Heart left ventricle (tissue), 16 donors: Measurements from ENCODE around the gene RGS7. TPM values are rescaled to one million over a fixed set of nuclear protein-coding genes. Genes with fewer than 3 reads are reported as not detected.

ENCODE experiments used
- ATAC-seq, 4 donors: fragments of 200-7000 bp; cut with Tn5 transposase; one replicate each; pipeline ENCODE4 v1.9.1; 2020 to 2022; ENCODE audit warnings: moderate library complexity in 4 of 4, mild to moderate bottlenecking in 3 of 4, moderate number of reproducible peaks in 1 of 4
- DNase-seq, 5 donors: peaks; one replicate each; pipeline ENCODE4 v3.0.0-alpha.2; 2020
- H3K27ac ChIP-seq, 12 donors: fragments of 200-600 bp; sonication (generic) in 4 of 12; one replicate each; pipeline versions ENCODE4 v1.5.0 to v1.8.0; 2016 to 2022; ENCODE audit warnings: mild to moderate bottlenecking in 2 of 12
- H3K27me3 ChIP-seq, 9 donors: fragments of 200-600 bp; sonication (generic) in 2 of 9; one replicate each; pipeline versions ENCODE4 v1.5.1 to v1.8.0; 2016 to 2022; ENCODE audit warnings: mild to moderate bottlenecking in 3 of 9
- H3K36me3 ChIP-seq, 9 donors: fragments of 200-600 bp; sonication (generic) in 2 of 9; one replicate each; pipeline versions ENCODE4 v1.5.0 to v1.8.0; 2018 to 2022; ENCODE audit warnings: mild to moderate bottlenecking in 2 of 9
- H3K4me1 ChIP-seq, 12 donors: fragments of 200-600 bp; sonication (generic) in 4 of 12; one replicate each; pipeline versions ENCODE4 v1.5.0 to v1.8.0; 2016 to 2022; ENCODE audit warnings: mild to moderate bottlenecking in 3 of 12
- H3K4me3 ChIP-seq, 12 donors: fragments of 200-600 bp; sonication (generic) in 4 of 12; one replicate each; pipeline versions ENCODE4 v1.5.0 to v1.8.0; 2017 to 2022; ENCODE audit warnings: mild to moderate bottlenecking in 9 of 12, moderate library complexity in 4 of 12
- H3K9me3 ChIP-seq, 12 donors: fragments of 200-600 bp; sonication (generic) in 4 of 12; one replicate each; pipeline versions ENCODE4 v1.5.0 to v1.8.0; 2016 to 2022; ENCODE audit warnings: mild to moderate bottlenecking in 1 of 12
- CTCF ChIP-seq, 12 donors: fragments of 200-600 bp; sonication (generic) in 4 of 12; IDR thresholded peaks; one replicate each; pipeline versions ENCODE4 v1.5.0 to v1.8.0; 2018 to 2022; ENCODE audit warnings: antibody characterized with exemption in 12 of 12, mild to moderate bottlenecking in 5 of 12
- POLR2A ChIP-seq, 2 donors: fragments of 450-650 bp; IDR thresholded peaks; one replicate each; pipeline ENCODE4 v1.6.1; 2017; ENCODE audit warnings: antibody characterized with exemption in 2 of 2, mild to moderate bottlenecking in 2 of 2, moderate library complexity in 2 of 2
- WGBS, 4 donors: extraction: QIAGEN DNeasy Blood & Tissue Kit in 2 of 4; methylation state at CpG; one replicate each; pipeline versions ENCODE4 v1.1.5 to v1.1.7; 2013 to 2018; 5-methylcytosine and 5-hydroxymethylcytosine counted together
- intact Hi-C, 10 donors: fragments of 100-400 bp; cut with DNase I; formaldehyde crosslinking; loops; one replicate each; pipeline versions ENCODE4 v1.11.1 to v1.14.2; 2022
- polyA plus RNA-seq, 2 donors: library from polyadenylated mRNA; stranded (reverse); fragments of 200-250 nt; gene quantifications; one replicate each; pipeline ENCODE4 v1.2.3, GENCODE V29; 2013
- total RNA-seq, 9 donors: library from RNA; depleted of rRNA in 2 of 9; stranded (reverse); fragments of >200 nt in 2 of 9; fragmentation: NEBNext Ultra II Directional in 3 of 9; extraction: Animal tissue kit (Norgen Biotek cat#: 25700) in 3 of 9; gene quantifications; one replicate each; pipeline versions ENCODE4 v1.1.0 to v1.2.4, GENCODE V29; 2016 to 2023
- donor health status: ischemic (EF 13 %, LVEDD 7.1; RV severe dilation, severe dysfunction).
- donor health status: healthy with polysubstance abuse.
- donor health status: DM: no; HTN: yes; CAD: no.
- donor health status: DM: no; HTN: no; CAD: no.
- donor health status: ischemic (EF 25% LVEDD 6.9; RV normal size, moderate dysfunction).
- donor health status: ischemic (EF 25% LVEDD 5.7; RV mildly dilated, moderate dysfunction).
- donor health status: healthy.
- donor health status: DM: yes; HTN: yes; CAD: no.
- donor health status: ischemic (EF 35%, LVEDD 5.7; RV mildly dilated, moderate dysfunction).
- donor health status: nonischemic (EF 11% LVEDD 7.7; RV severe dilation, severe dysfunction).
- donor health status: DM: yes; HTN: yes; CAD: no.
- donor health status: PGD.
- donor health status: ischemic (EF 29% LVEDD 5.4; RV normal size, mild dysfunction).
- donor health status: nonischemic (EF 23%, LVEDD 6.1; RV moderate dilation, normal function).

Gene RGS7
- total and polyA plus RNA-seq, 11 donors: not detected

- H3K4me3 ChIP-seq: no peak overlapping the region
- no peaks in the 10 kb centered on the region for H3K9me3 ChIP-seq
- no peaks in the 10 kb centered on the region for H3K4me1 ChIP-seq
- H3K27ac ChIP-seq: no peak overlapping the region
- H3K36me3 ChIP-seq: no peaks in the 10 kb centered on the region
- 36 to 68% (median 51%) methylated on average over 1 of the region's 1 CpG for WGBS, 4 donors
- intact Hi-C loops: no loop called here
- H3K27me3 ChIP-seq: peaks cover 0 to 2% (median 0%) of the 10 kb centered on the region in 9 donors
- TF ChIP-seq POLR2A (IDR thresholded peaks at IDR 0.05) (no peak), CTCF (IDR thresholded peaks at IDR 0.05) (no peak)
- DNase-seq: no peak
- ATAC-seq: no peak
Measured at GRCh38 chr1:241330619-241331327, 26.2 kb downstream of the RGS7 start.

DNA sequence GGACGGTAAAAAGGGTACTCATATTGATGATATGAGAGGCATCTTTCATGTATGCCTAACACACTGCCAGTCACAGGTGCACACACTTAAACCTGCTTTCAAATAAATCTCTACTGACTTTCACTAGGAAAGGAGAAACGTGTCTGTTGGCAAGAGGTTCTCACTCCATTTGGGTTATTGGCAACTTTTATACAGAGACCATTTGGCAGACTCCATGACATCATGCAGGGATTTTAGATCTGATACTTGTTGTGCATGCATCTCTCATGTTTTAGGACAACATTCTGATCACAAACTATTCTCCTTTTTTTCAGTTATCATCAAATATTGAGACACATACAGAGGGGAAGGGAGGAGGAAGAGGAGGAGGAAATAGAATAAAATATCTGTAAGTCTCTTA is 31.5 kb downstream of the RGS7 start:
- WGBS, 4 donors: 67 to 78% (median 70%) methylated on average over 2 of the region's 2 CpGs
- Histone ChIP-seq H3K27ac (no peak overlapping the region), H3K4me3 (no peak overlapping the region), H3K9me3 (no peaks in the 10 kb centered on the region), H3K27me3 (no peaks in the 10 kb centered on the region), H3K36me3 (no peaks in the 10 kb centered on the region), H3K4me1 (no peaks in the 10 kb centered on the region)
- DNase-seq: no peak
- ATAC-seq: no peak
- TF ChIP-seq POLR2A (IDR thresholded peaks at IDR 0.05): no peak
- TF ChIP-seq CTCF (IDR thresholded peaks at IDR 0.05): no peak
- intact Hi-C loops: no loop called here

- H3K27me3 ChIP-seq: no peaks in the 10 kb centered on the region
- 36 to 40% (median 38%) methylated on average over 9 of the region's 9 CpGs for WGBS, 4 donors
- intact Hi-C loops: no loop called here
- TF ChIP-seq POLR2A (IDR thresholded peaks at IDR 0.05) (no peak), CTCF (IDR thresholded peaks at IDR 0.05) (no peak)
- H3K4me3 ChIP-seq: no peak overlapping the region
- H3K9me3 ChIP-seq: no peaks in the 10 kb centered on the region
- DNase-seq: peak in 1 of 5 donors; percentile 22
- H3K27ac ChIP-seq: no peak overlapping the region
- H3K4me1 ChIP-seq: no peaks in the 10 kb centered on the region
- no peak for ATAC-seq
- no peaks in the 10 kb centered on the region for H3K36me3 ChIP-seq
Measured at GRCh38 chr1:241323514-241324195, 33.4 kb downstream of the RGS7 start.

DNA sequence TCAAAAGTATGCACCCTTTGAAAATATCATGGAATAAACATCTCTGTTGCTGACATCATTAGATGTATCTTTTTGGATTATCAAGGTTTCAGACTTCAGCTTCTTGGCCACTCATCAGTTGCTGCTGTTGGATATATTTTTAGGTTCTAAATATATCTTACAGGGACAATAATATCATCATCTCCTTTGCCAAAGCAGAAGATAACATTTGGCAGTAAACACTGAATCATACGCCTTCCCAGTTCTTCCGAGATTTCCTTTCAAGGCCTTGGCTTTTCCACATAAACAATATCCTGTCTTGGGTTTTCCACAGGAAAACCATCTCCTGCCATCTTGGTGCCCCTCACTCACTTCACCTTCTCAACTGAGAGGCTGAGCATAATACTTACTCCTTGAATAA is 39.3 kb downstream of the RGS7 start:
- Histone ChIP-seq H3K4me1 (no peaks in the 10 kb centered on the region), H3K4me3 (no peak overlapping the region), H3K27ac (no peak overlapping the region), H3K9me3 (no peaks in the 10 kb centered on the region), H3K36me3 (no peaks in the 10 kb centered on the region), H3K27me3 (no peaks in the 10 kb centered on the region)
- intact Hi-C loops: no loop called here
- DNase-seq: no peak
- no peak for TF ChIP-seq CTCF (IDR thresholded peaks at IDR 0.05)
- TF ChIP-seq POLR2A (IDR thresholded peaks at IDR 0.05): no peak
- WGBS, 4 donors: 28 to 63% (median 51%) methylated on average over 2 of the region's 2 CpGs
- no peak for ATAC-seq
